Neural cell (in vitro differentiated cells): ENCODE results near the gene RETN. TPM values are rescaled to one million over a fixed set of nuclear protein-coding genes. Genes with fewer than 3 reads are reported as not detected.

ENCODE experiments used
- H2AFZ ChIP-seq: fragments of 200-600, 300-800 bp; sonication (generic), shearing (Covaris generic); 2 replicates; pipeline ENCODE4 v1.6.0; 2014; ENCODE audit warnings: low read depth, mild to moderate bottlenecking, antibody characterized with exemption, low read length, moderate library complexity
- H3F3A ChIP-seq: fragments of 200-600 bp; shearing (Covaris generic); 2 replicates; pipeline ENCODE4 v1.6.1; 2016; ENCODE audit warnings: mild to moderate bottlenecking, moderate library complexity, mixed read lengths, antibody characterized with exemption, low read length; ENCODE audit not compliant: insufficient read depth, poor library complexity, severe bottlenecking
- H3K27ac ChIP-seq: fragments of 200-600, 300-800 bp; sonication (generic), shearing (Covaris generic); 2 replicates; pipeline ENCODE4 v1.5.1; 2014; ENCODE audit warnings: mild to moderate bottlenecking, low read length, moderate library complexity
- H3K27me3 ChIP-seq: fragments of 300-800, 200-600 bp; sonication (generic), shearing (Covaris generic); 2 replicates; pipeline ENCODE4 v1.6.0; 2014; ENCODE audit warnings: mild to moderate bottlenecking, low read depth, low read length, moderate library complexity; ENCODE audit not compliant: insufficient read depth
- H3K36me3 ChIP-seq: fragments of 300-800, 200-600 bp; sonication (generic), shearing (Covaris generic); 2 replicates; pipeline ENCODE4 v1.5.1; 2014; ENCODE audit warnings: mild to moderate bottlenecking, antibody characterized with exemption, low read length, moderate library complexity; ENCODE audit not compliant: insufficient read depth
- H3K4me2 ChIP-seq: fragments of 300-800, 200-600 bp; sonication (generic), shearing (Covaris generic); 2 replicates; pipeline ENCODE4 v1.6.0; 2014; ENCODE audit warnings: mild to moderate bottlenecking, low read length
- H3K4me3 ChIP-seq: fragments of 300-800, 200-600 bp; sonication (generic), shearing (Covaris generic); 2 replicates; pipeline ENCODE4 v1.5.1; 2014; ENCODE audit warnings: mild to moderate bottlenecking, low read length, moderate library complexity
- H3K79me2 ChIP-seq: fragments of 200-600 bp; shearing (Covaris generic); replicated peaks from 2 replicates; pipeline ENCODE4 v1.6.0; 2014; ENCODE audit warnings: mild to moderate bottlenecking, low read length, moderate library complexity; ENCODE audit not compliant: insufficient read depth
- H3K9ac ChIP-seq: fragments of 300-800, 200-600 bp; sonication (generic), shearing (Covaris generic); 2 replicates; pipeline ENCODE4 v1.6.1; 2016; ENCODE audit warnings: mild to moderate bottlenecking, low read length, mixed read lengths
- H3K9me2 ChIP-seq: fragments of 200-600 bp; shearing (Covaris generic); 2 replicates; pipeline ENCODE4 v1.6.1; 2016; ENCODE audit warnings: mild to moderate bottlenecking, low read length, mixed read lengths; ENCODE audit not compliant: insufficient read depth
- H3K9me3 ChIP-seq: fragments of 200-600, 300-800 bp; sonication (generic), shearing (Covaris generic); 2 replicates; pipeline ENCODE4 v1.6.1; 2016; ENCODE audit warnings: mild to moderate bottlenecking, mixed run types, low read length, moderate library complexity, mixed read lengths
- H4K20me1 ChIP-seq: fragments of 200-600 bp; shearing (Covaris generic); 2 replicates; pipeline ENCODE4 v1.6.1; 2016; ENCODE audit warnings: mild to moderate bottlenecking, mixed run types; ENCODE audit not compliant: insufficient read depth
- EP300 ChIP-seq: fragments of 450-650 bp; conservative IDR thresholded peaks from 2 replicates; pipeline ENCODE4 v1.6.1; 2014; ENCODE audit warnings: antibody characterized with exemption, mild to moderate bottlenecking, moderate library complexity; ENCODE audit not compliant: poor library complexity, severe bottlenecking
- EZH2 ChIP-seq: fragments of 200-600, 300-800 bp; shearing (Covaris generic), sonication (generic); IDR thresholded peaks from 2 replicates; pipeline ENCODE4 v1.6.1; 2014; ENCODE audit warnings: antibody characterized with exemption, low read length, borderline replicate concordance, mild to moderate bottlenecking; ENCODE audit not compliant: insufficient read depth, poor library complexity, severe bottlenecking
- MXI1 ChIP-seq: fragments of 450-650 bp; conservative IDR thresholded peaks from 2 replicates; pipeline ENCODE4 v1.6.1; 2014; ENCODE audit warnings: antibody characterized with exemption, mild to moderate bottlenecking; ENCODE audit not compliant: poor library complexity, severe bottlenecking
- POLR2AphosphoS5 ChIP-seq: IDR thresholded peaks from 2 replicates; pipeline ENCODE4 v1.6.1; 2012
- RAD21 ChIP-seq: fragments of 450-650 bp; conservative IDR thresholded peaks from 2 replicates; pipeline ENCODE4 v1.6.1; 2014; ENCODE audit warnings: antibody characterized with exemption, mild to moderate bottlenecking, moderate library complexity
- SMC3 ChIP-seq: fragments of 450-650 bp; conservative IDR thresholded peaks from 2 replicates; pipeline ENCODE4 v1.6.1; 2014; ENCODE audit warnings: antibody characterized with exemption, mild to moderate bottlenecking, moderate library complexity; ENCODE audit not compliant: poor library complexity
- TAF1 ChIP-seq: IDR thresholded peaks from 2 replicates; pipeline ENCODE4 v1.6.1; 2012; ENCODE audit warnings: low read depth
- polyA plus RNA-seq: library from polyadenylated mRNA; depleted of rRNA; stranded (reverse); fragments of >200 nt; gene quantifications from 2 replicates; pipeline ENCODE4 v1.2.3, GENCODE V29; 2014
- TF ChIP-seq, protein P1 (sequence below): fragments of 450-650 bp; IDR thresholded peaks from 2 replicates; pipeline ENCODE4 v1.5.1; 2014; ENCODE audit warnings: antibody characterized with exemption, mild to moderate bottlenecking, moderate library complexity; ENCODE audit not compliant: poor library complexity, severe bottlenecking
- TF ChIP-seq, protein P2 (sequence below): IDR thresholded peaks from 2 replicates; pipeline ENCODE4 v1.6.1; 2012; ENCODE audit warnings: borderline replicate concordance

The RETN gene
- polyA plus RNA-seq, 1 donor from 2014 or later: not detected

DNA sequence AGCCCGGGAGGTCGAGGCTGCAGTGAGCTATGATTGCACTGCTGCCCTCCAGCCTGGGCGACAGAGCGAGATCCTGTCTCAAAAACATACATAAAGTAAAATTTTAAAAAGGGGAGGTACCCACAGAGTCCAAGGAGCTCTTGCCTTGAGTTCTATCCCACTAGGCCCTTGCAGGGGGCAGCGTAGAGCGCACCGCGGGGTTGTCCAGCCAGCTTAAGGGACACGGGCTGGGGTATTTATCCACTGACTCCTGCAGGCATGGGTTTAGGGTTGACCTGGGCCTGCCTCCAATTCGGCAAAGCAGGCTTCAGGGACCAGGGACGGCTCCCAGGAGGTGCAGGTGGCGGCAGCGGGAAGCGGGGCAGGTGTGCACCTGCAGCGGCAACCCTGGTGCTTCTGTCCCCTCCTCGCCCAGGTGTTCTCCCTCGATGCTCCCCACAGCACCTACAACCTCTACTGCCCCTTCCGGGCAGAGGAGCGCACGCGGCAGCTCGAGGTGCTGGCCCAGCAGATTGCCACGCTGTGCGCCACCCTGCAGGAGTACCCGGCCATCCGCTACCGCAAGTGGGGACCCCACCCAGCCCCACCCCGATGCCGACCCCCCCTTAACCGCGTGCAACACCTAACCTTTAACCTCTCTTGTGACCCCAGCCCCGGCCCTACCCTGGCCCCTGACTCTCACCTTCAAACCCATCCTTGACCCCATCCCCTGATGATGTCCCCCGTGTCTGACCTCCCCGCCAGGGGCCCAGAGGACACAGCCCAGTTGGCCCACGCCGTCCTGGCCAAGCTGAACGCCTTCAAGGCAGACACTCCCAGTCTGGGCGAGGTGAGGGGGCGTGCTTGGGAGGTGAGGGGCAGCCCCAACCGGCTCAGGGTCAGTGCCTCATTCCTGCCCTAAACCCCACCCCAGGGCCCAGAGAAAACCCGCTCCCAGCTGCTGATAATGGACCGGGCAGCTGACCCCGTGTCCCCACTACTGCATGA lies 27.3 kb upstream of the RETN start:
- no peaks in the 10 kb centered on the region for H3F3A ChIP-seq
- H3K9me3 ChIP-seq: no peaks in the 10 kb centered on the region
- no peaks in the 10 kb centered on the region for H3K79me2 ChIP-seq
- H3K4me3 ChIP-seq: no peak overlapping the region
- peaks cover 14% of the 10 kb centered on the region for H3K27me3 ChIP-seq
- H3K27ac ChIP-seq: no peak overlapping the region
- H3K9me2 ChIP-seq: no peaks in the 10 kb centered on the region
- no peak overlapping the region for H3K9ac ChIP-seq
- no peaks in the 10 kb centered on the region for H4K20me1 ChIP-seq
- H3K36me3 ChIP-seq: no peaks in the 10 kb centered on the region
- TF ChIP-seq EP300 (no peak), TAF1 (no peak), RAD21 (no peak), SMC3 (no peak), EZH2 (no peak), POLR2AphosphoS5 (no peak), MXI1 (no peak)
- TF ChIP-seq, protein P1, sequence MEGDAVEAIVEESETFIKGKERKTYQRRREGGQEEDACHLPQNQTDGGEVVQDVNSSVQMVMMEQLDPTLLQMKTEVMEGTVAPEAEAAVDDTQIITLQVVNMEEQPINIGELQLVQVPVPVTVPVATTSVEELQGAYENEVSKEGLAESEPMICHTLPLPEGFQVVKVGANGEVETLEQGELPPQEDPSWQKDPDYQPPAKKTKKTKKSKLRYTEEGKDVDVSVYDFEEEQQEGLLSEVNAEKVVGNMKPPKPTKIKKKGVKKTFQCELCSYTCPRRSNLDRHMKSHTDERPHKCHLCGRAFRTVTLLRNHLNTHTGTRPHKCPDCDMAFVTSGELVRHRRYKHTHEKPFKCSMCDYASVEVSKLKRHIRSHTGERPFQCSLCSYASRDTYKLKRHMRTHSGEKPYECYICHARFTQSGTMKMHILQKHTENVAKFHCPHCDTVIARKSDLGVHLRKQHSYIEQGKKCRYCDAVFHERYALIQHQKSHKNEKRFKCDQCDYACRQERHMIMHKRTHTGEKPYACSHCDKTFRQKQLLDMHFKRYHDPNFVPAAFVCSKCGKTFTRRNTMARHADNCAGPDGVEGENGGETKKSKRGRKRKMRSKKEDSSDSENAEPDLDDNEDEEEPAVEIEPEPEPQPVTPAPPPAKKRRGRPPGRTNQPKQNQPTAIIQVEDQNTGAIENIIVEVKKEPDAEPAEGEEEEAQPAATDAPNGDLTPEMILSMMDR: no peak
- TF ChIP-seq, protein P2, sequence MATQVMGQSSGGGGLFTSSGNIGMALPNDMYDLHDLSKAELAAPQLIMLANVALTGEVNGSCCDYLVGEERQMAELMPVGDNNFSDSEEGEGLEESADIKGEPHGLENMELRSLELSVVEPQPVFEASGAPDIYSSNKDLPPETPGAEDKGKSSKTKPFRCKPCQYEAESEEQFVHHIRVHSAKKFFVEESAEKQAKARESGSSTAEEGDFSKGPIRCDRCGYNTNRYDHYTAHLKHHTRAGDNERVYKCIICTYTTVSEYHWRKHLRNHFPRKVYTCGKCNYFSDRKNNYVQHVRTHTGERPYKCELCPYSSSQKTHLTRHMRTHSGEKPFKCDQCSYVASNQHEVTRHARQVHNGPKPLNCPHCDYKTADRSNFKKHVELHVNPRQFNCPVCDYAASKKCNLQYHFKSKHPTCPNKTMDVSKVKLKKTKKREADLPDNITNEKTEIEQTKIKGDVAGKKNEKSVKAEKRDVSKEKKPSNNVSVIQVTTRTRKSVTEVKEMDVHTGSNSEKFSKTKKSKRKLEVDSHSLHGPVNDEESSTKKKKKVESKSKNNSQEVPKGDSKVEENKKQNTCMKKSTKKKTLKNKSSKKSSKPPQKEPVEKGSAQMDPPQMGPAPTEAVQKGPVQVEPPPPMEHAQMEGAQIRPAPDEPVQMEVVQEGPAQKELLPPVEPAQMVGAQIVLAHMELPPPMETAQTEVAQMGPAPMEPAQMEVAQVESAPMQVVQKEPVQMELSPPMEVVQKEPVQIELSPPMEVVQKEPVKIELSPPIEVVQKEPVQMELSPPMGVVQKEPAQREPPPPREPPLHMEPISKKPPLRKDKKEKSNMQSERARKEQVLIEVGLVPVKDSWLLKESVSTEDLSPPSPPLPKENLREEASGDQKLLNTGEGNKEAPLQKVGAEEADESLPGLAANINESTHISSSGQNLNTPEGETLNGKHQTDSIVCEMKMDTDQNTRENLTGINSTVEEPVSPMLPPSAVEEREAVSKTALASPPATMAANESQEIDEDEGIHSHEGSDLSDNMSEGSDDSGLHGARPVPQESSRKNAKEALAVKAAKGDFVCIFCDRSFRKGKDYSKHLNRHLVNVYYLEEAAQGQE: no peak
- no peak overlapping the region for H2AFZ ChIP-seq
- no peak overlapping the region for H3K4me2 ChIP-seq

DNA sequence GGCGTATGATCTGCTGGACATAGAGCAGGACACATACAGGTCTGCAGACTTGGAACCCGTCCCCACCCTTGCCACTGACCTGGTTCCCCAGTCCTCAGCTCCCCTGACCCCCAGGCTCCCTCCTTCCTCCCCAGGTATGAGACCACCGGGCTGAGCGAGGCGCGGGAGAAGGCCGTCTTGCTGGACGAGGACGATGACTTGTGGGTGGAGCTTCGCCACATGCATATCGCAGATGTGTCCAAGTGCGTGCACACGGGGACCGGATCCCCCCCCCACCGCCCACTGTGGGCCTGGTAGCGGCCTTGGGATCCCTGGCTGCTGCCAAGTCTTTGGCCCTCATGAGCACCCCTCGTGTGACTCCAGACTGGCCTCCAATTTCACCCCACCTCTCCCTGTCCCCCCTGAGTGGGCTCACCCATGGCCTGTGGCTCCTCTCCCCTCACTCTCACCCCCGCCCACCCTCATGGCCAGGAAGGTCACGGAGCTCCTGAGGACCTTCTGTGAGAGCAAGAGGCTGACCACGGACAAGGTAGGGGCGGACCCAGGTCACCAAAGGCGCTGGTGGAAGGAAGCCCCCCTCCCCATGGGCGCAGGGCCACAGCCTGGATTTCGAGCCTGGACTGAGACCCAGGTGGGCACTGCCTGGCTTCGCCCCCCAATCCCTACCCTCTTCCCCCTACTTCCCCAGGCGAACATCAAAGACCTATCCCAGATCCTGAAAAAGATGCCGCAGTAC lies 26.4 kb upstream of the RETN start:
- no peaks in the 10 kb centered on the region for H3K9me3 ChIP-seq
- H3K27me3 ChIP-seq: peaks cover 5% of the 10 kb centered on the region
- H2AFZ ChIP-seq: no peak overlapping the region
- H3K4me2 ChIP-seq: no peak overlapping the region
- H3K27ac ChIP-seq: no peak overlapping the region
- no peaks in the 10 kb centered on the region for H4K20me1 ChIP-seq
- H3K9me2 ChIP-seq: no peaks in the 10 kb centered on the region
- no peaks in the 10 kb centered on the region for H3K36me3 ChIP-seq
- TF ChIP-seq SMC3: no peak
- TF ChIP-seq EP300: no peak
- no peak for TF ChIP-seq POLR2AphosphoS5
- TF ChIP-seq, protein P1: no peak
- no peak for TF ChIP-seq MXI1
- no peak for TF ChIP-seq EZH2
- TF ChIP-seq TAF1: no peak
- no peak for TF ChIP-seq RAD21
- no peaks in the 10 kb centered on the region for H3K79me2 ChIP-seq
- H3F3A ChIP-seq: no peaks in the 10 kb centered on the region
- H3K9ac ChIP-seq: no peak overlapping the region
- no peak overlapping the region for H3K4me3 ChIP-seq
